T-helper 1 cell (primary cell): Measurements from ENCODE around the gene AGMO.

Source experiments
- DNase-seq, 5 donors: peaks; one replicate each; pipeline ENCODE4 v3.0.0-alpha.2; 2012 to 2020

AGMO gene

GRCh38 chr7:15378494-15379145 is 183.2 kb downstream of the AGMO start:
- DNase-seq, result no peak

DNA sequence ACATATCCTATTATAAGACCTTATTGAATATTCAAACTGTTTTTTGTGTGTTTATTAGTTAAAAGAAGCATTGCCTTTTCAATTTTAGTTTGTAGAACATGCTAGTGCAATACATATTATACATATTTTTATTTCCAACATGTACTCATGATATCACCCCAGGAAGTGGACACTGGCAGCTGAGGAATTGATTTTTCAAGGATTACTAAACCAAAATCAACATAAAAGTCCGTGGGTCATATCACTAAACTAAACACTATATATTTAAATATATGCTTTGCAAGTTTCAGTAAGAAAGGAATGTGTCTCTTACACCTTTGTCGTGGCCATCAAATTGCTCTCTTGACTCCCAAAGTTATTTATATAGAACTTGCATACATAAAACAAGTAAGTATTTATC is 185.2 kb downstream of the AGMO start:
- DNase-seq, result no peak

GRCh38 chr7:15370441-15370840 is 191.4 kb downstream of the AGMO start:
- no peak for DNase-seq

DNA sequence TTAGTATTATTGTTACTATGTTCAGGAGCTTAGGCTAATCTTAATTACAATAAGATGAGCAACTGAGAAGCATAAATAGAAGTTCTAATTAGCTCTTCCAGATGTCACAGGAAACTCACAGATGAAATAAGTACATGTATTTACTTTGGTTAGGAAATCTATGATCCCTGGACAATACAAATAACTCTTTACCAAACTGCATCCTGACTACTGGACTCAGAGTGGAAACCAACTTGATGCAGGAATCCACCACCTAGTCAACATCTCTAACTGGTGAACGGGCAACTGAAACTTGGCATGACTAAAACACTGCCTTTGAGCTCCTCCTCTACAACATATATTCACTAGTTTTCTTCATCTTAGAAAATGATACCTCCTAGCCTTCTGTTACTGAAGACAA is 193.2 kb downstream of the AGMO start:
- DNase-seq, result no peak

- no peak for DNase-seq
Observed at GRCh38 chr7:15367897-15368296, 193.9 kb downstream of the AGMO start.

GRCh38 chr7:15358112-15358511 is 203.7 kb downstream of the AGMO start:
- DNase-seq, result no peak

- DNase-seq, result no peak
Observed at GRCh38 chr7:15352421-15353206, 209.2 kb downstream of the AGMO start.

GRCh38 chr7:15345216-15345615 is 216.6 kb downstream of the AGMO start:
- DNase-seq, result no peak

- no peak for DNase-seq
Observed at GRCh38 chr7:15341817-15342216, 220.0 kb downstream of the AGMO start.

DNA sequence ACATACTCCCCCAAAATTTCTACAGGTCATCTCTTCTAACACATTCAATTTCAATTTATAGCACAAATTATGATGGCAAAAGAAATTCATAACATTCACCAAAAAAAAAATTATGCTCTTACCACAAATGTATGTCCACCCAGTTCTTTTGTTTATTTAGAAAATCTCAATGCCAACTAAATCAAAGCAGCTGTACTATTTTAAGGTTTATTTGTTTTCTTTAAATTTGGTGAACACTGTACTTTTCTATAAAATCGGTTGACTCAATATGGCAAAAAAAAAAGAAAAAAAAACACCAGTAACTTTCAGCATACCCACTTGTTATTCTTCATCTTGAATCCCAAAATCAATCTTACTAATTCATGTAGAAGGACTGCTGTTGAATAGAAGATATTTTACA is 225.7 kb downstream of the AGMO start:
- DNase-seq, result no peak

- no peak for DNase-seq
Observed at GRCh38 chr7:15335390-15335789, 226.4 kb downstream of the AGMO start.

GRCh38 chr7:15334536-15335263 is 227.1 kb downstream of the AGMO start:
- no peak for DNase-seq

DNA sequence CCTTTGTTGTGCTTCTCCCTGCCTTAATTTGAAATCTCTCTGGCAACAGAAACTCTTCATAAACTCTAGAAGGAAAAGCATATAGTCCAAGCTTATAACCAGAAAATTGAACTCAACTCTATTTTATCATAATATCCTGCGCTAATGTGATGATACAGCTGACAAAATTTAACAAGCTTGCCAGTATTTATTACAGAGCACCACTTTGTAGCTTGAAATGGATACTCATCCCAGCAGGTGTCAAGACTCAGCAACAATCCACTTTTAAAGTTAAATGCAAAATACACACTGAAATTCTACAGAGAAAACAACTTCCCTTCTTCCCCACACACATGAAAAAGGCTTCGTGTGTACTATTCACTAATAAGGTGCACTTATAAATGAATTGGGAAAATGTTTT is 228.9 kb downstream of the AGMO start:
- DNase-seq, result no peak

- no peak for DNase-seq
Observed at GRCh38 chr7:15330943-15331342, 230.9 kb downstream of the AGMO start.

DNA sequence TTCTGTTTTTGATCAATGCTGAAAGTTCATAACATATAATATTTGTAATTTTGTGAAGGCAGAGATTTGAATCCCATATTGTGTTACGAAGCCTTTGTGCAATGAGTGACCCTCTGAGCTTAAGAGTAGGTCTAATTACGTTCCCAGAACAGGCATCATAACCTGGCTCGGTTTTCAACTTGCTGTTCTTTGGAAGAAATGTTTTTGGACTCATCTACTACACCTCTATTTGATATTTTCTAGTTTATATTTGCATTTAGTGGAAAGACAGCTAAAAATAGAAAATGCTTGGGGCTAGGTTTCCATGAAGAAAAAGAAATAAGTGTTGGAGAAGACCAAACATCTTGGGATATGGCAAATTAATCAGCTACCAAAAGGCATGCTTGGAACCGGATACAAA is 234.8 kb downstream of the AGMO start:
- no peak for DNase-seq

- DNase-seq, result no peak
Observed at GRCh38 chr7:15326044-15326644, 235.7 kb downstream of the AGMO start.

- DNase-seq, result no peak
Observed at GRCh38 chr7:15323550-15323949, 238.3 kb downstream of the AGMO start.

DNA sequence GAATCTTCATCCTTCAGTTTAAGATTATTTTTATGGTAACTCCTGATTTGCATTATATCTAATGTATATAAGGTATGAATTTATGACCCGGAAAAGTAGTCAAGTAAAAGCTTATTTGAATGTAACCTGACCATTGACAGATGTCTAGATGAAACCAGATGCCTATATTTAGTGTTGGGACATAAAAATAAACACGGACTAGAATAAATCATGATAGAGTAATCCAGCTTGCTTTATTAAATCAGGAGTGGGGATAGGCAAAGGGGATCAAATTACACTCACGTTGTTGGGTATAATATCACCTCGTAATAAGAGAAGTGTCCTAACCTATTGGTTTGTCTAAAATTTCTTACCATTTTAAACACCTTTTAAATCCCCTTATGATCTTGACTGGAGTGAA is 244.6 kb downstream of the AGMO start:
- no peak for DNase-seq

DNA sequence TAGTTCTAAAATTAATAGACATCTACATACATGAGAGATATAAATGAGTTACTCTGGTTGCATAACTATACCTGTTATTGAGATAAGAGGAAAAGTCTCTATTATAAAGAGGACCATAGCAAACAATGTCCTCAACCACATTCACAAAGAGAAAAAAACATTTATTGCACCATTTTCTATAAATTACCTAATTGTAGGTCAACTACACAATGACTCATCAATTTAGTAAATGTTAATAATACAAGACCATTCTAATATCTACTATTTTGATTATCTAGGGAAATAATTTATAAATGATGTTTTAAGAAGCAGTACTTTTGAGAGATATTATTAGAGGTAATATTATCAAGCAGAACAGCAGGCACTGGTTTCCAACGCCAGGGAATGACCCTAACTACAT is 246.1 kb downstream of the AGMO start:
- no peak for DNase-seq

DNA sequence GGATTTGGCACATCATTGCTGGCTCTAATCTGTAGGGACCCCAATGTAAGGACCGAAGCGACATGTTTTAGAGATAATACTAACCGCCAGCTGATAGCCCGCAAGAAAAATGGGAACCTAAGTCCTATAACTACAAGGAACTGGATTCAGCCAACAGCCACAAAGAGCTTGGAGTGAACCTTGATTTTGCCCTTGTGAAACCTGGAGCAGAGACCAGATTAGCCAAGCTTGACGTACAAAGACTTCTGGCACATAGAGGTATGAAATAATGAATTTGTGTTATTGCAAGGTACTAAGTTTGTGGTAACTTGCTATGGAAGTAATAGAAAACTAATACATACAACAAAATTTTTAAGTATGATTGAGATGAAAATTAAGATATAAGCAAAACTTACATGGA is 246.9 kb downstream of the AGMO start:
- DNase-seq, result no peak

GRCh38 chr7:15313361-15313760 is 248.5 kb downstream of the AGMO start:
- DNase-seq, result no peak

- no peak for DNase-seq
Observed at GRCh38 chr7:15309872-15310271, 251.9 kb downstream of the AGMO start.

DNA sequence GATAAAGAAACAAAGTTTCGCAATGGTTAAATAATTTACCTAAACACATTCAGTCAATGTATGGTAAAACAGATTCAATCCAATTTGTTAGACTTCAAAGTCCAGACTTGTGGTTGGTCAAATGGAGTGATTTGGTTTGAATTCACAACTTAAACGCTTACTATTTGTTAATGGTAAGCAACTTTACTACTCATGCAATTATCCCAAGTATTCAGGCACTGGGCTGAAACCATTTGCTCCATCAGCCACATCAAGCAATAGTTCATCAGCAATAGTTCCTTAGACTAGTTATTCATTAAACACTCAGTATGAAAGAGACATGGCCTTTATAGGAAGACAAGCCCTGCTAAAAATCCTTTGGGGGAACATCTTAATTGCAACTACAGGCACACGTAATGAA is 253.0 kb downstream of the AGMO start:
- no peak for DNase-seq

DNA sequence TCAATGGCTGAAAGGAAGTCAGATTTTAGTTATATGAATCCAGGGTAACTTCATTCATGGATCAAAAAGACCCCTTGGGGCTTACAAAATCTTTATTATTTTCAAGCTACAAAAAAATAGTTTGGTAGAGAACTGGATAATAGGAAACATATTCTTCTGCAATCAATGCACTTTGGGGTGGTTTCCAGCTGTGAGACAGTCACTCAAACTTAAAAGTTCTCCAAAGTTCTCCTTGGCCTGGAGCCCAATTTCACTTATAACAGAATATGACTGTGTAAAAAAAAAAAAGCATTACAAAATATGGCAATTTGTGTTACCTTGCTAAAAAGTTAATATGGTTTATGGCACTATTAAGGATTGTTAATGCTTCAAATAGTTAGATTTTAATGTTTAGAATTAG is 255.5 kb downstream of the AGMO start:
- DNase-seq, result no peak
